ENCODE results near the gene FSIP1.

The FSIP1 gene

DNA sequence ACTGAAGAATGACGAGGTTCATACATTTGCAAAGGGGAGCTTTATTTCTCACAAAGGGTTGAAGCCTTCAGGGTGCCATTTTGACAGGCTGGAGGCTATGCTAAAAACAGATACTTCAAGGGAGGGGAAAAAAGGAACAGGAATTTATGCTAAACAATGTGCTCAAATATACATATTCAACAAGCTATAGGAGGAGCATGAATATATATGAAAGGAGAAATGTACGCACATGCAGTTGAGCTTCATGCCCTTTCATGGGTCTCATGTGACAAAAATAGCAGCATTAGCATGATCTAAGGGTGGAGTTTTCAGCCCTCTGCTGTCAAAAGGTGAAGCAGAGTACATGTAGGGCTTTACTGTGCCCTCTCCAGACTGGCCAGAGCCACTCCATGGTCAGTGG is 44.3 kb upstream of the FSIP1 start:
- Histone ChIP-seq H3K4me1 (ENCODE audit: insufficient read depth, low read length, severe bottlenecking) (no peaks in the 10 kb centered on the region), H4K20me1 (ENCODE audit: insufficient read depth, low read length) (no peaks in the 10 kb centered on the region)

DNA sequence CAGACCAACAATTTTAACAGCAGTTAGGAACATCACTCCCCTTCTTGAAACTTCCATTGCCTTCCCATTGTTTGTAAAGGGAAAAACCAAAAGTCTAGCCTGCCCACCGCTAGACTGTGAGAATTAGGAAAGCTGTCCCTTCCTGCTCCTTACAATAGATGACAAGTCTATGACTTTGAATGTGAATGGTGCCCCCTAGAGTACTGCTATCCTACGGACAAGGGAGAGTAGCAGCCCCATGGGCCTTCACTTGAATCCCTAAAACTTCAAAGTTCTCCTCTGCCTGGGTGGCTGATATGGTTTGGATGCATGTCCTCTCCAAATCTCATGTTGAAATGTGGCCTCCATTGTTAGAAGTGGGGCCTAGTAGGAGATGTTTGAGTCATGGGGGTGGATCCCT is 41.0 kb upstream of the FSIP1 start:
- no peak overlapping the region for H3K9ac ChIP-seq (ENCODE audit: low read length)
- H3K9me3 ChIP-seq (ENCODE audit: low read length), result no peaks in the 10 kb centered on the region
- no peak overlapping the region for H3K4me2 ChIP-seq (ENCODE audit: low read length)
- no peaks in the 10 kb centered on the region for H3K9me2 ChIP-seq (ENCODE audit: low read depth, low read length)
- H3K79me2 ChIP-seq (ENCODE audit: insufficient read depth, low read length), result no peaks in the 10 kb centered on the region
- no peaks in the 10 kb centered on the region for H3K27me3 ChIP-seq (ENCODE audit: insufficient read depth, low read length)
- no peak overlapping the region for H2AFZ ChIP-seq (ENCODE audit: low read length)
- H3K27ac ChIP-seq (ENCODE audit: low read depth, low read length, poor library complexity, severe bottlenecking), result no peak overlapping the region
- no peaks in the 10 kb centered on the region for H4K20me1 ChIP-seq (ENCODE audit: insufficient read depth, low read length)
- no peak overlapping the region for H3K4me3 ChIP-seq (ENCODE audit: low read depth, low read length, poor library complexity, severe bottlenecking)
- no peaks in the 10 kb centered on the region for H3F3A ChIP-seq (ENCODE audit: insufficient read depth, low read length)
- no peaks in the 10 kb centered on the region for H3K36me3 ChIP-seq (ENCODE audit: insufficient read depth, low read length)
- TF ChIP-seq, protein P1, sequence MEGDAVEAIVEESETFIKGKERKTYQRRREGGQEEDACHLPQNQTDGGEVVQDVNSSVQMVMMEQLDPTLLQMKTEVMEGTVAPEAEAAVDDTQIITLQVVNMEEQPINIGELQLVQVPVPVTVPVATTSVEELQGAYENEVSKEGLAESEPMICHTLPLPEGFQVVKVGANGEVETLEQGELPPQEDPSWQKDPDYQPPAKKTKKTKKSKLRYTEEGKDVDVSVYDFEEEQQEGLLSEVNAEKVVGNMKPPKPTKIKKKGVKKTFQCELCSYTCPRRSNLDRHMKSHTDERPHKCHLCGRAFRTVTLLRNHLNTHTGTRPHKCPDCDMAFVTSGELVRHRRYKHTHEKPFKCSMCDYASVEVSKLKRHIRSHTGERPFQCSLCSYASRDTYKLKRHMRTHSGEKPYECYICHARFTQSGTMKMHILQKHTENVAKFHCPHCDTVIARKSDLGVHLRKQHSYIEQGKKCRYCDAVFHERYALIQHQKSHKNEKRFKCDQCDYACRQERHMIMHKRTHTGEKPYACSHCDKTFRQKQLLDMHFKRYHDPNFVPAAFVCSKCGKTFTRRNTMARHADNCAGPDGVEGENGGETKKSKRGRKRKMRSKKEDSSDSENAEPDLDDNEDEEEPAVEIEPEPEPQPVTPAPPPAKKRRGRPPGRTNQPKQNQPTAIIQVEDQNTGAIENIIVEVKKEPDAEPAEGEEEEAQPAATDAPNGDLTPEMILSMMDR (IDR thresholded peaks at IDR 0.05; ENCODE audit: low read length), result no peak
- TF ChIP-seq EZH2 (IDR thresholded peaks at IDR 0.05; ENCODE audit: borderline replicate concordance, low read length), result no peak
- H3K4me1 ChIP-seq (ENCODE audit: insufficient read depth, low read length, severe bottlenecking), result no peaks in the 10 kb centered on the region

More for the DNA sequence above, 44.3 kb upstream of the FSIP1 start:
- no peak overlapping the region for H2AFZ ChIP-seq (ENCODE audit: low read length)
- no peaks in the 10 kb centered on the region for H3K36me3 ChIP-seq (ENCODE audit: insufficient read depth, low read length)
- H3F3A ChIP-seq (ENCODE audit: insufficient read depth, low read length), result no peaks in the 10 kb centered on the region
- H3K9me2 ChIP-seq (ENCODE audit: low read depth, low read length), result no peaks in the 10 kb centered on the region
- H3K79me2 ChIP-seq (ENCODE audit: insufficient read depth, low read length), result no peaks in the 10 kb centered on the region
- no peaks in the 10 kb centered on the region for H3K9me3 ChIP-seq (ENCODE audit: low read length)
- no peaks in the 10 kb centered on the region for H3K27me3 ChIP-seq (ENCODE audit: insufficient read depth, low read length)
- no peak overlapping the region for H3K9ac ChIP-seq (ENCODE audit: low read length)
- H3K4me2 ChIP-seq (ENCODE audit: low read length), result no peak overlapping the region
- H3K27ac ChIP-seq (ENCODE audit: low read depth, low read length, poor library complexity, severe bottlenecking), result no peak overlapping the region
- TF ChIP-seq, protein P1 (IDR thresholded peaks at IDR 0.05; ENCODE audit: low read length), result no peak
- TF ChIP-seq EZH2 (IDR thresholded peaks at IDR 0.05; ENCODE audit: borderline replicate concordance, low read length), result no peak
- H3K4me3 ChIP-seq (ENCODE audit: low read depth, low read length, poor library complexity, severe bottlenecking), result no peak overlapping the region

DNA sequence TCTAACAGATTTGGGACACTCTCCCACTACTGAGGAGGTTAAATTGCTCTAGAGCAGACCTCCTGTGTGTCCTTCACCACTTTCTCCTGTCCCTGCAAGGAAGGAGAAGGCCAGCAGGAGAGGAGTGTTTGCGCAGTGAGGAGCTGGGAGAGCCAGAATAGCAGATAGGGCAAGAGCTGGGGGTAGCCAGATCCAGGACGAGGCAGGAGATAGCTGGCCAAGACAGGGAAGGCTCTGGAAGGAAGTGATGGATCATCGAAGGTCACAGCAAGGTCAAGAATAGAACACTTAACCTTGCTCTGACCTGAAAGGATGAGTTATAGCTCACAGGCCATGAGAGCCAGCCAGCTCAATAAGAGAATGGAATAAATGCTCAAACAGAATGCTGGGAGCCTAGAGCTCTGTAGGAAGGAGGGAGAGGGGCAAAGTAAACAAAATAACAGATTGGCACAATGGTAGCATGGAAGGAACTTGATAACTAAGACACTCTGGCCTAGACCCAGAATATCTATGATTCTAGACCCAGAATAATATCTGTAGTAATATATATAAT is 37.5 kb upstream of the FSIP1 start:
- Histone ChIP-seq H4K20me1 (ENCODE audit: insufficient read depth, low read length) (no peaks in the 10 kb centered on the region), H3K4me3 (ENCODE audit: low read depth, low read length, poor library complexity, severe bottlenecking) (no peak overlapping the region), H3K27ac (ENCODE audit: low read depth, low read length, poor library complexity, severe bottlenecking) (no peak overlapping the region), H2AFZ (ENCODE audit: low read length) (no peak overlapping the region), H3K79me2 (ENCODE audit: insufficient read depth, low read length) (no peaks in the 10 kb centered on the region), H3K4me1 (ENCODE audit: insufficient read depth, low read length, severe bottlenecking) (no peaks in the 10 kb centered on the region), H3K9me2 (ENCODE audit: low read depth, low read length) (no peaks in the 10 kb centered on the region), H3F3A (ENCODE audit: insufficient read depth, low read length) (no peaks in the 10 kb centered on the region), H3K27me3 (ENCODE audit: insufficient read depth, low read length) (no peaks in the 10 kb centered on the region), H3K36me3 (ENCODE audit: insufficient read depth, low read length) (no peaks in the 10 kb centered on the region), H3K9ac (ENCODE audit: low read length) (no peak overlapping the region), H3K9me3 (ENCODE audit: low read length) (no peaks in the 10 kb centered on the region), H3K4me2 (ENCODE audit: low read length) (no peak overlapping the region)
- no peak for TF ChIP-seq EZH2 (IDR thresholded peaks at IDR 0.05; ENCODE audit: borderline replicate concordance, low read length)
- TF ChIP-seq, protein P1 (IDR thresholded peaks at IDR 0.05; ENCODE audit: low read length), result no peak
